Neural progenitor cell (in vitro differentiated cells): ENCODE data around the gene ZNF423.

Experiments used
- EZH2phosphoT487 ChIP-seq: fragments of 200-600 bp; sonication (generic); IDR thresholded peaks from 2 replicates; pipeline ENCODE4 v1.6.1; 2017; ENCODE audit warnings: antibody characterized with exemption
- TF ChIP-seq, protein P1 (sequence below): fragments of 200-600 bp; sonication (generic); IDR thresholded peaks from 2 replicates; pipeline ENCODE4 v1.5.1; 2017; ENCODE audit warnings: antibody characterized with exemption, mild to moderate bottlenecking

DNA sequence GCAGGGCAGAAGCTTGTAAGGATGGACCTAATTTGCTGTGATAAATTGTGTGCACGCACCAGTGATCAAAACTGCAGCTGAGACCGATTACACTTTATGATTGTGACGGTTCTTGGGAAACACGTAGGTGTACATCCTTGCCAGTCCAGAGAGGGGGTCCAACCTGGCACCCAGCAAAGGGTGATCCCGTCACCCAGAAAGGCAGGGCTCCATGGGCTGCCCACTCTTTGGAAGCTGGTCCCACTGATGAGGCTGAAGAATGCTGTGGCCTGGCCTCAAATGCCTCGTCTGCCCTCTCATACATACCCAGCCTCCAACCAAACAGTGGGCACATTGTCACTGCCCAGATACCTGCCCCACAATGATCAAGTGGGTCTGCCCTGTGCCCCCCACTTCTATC lies 350.4 kb downstream of the ZNF423 start:
- TF ChIP-seq, protein P1, sequence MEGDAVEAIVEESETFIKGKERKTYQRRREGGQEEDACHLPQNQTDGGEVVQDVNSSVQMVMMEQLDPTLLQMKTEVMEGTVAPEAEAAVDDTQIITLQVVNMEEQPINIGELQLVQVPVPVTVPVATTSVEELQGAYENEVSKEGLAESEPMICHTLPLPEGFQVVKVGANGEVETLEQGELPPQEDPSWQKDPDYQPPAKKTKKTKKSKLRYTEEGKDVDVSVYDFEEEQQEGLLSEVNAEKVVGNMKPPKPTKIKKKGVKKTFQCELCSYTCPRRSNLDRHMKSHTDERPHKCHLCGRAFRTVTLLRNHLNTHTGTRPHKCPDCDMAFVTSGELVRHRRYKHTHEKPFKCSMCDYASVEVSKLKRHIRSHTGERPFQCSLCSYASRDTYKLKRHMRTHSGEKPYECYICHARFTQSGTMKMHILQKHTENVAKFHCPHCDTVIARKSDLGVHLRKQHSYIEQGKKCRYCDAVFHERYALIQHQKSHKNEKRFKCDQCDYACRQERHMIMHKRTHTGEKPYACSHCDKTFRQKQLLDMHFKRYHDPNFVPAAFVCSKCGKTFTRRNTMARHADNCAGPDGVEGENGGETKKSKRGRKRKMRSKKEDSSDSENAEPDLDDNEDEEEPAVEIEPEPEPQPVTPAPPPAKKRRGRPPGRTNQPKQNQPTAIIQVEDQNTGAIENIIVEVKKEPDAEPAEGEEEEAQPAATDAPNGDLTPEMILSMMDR: no peak
- no peak for TF ChIP-seq EZH2phosphoT487
